ENCODE data around the gene ITGB1BP1. TPM values are rescaled to one million over a fixed set of nuclear protein-coding genes. Genes with fewer than 3 reads are reported as not detected.

Gene ITGB1BP1
- total and polyA plus RNA-seq, 2 of the 13 experiments (the other 11 are each of a cell fraction or from before 2014, with no cell fraction given): 106 to 108 TPM

- TF ChIP-seq ZNF609 (CRISPR knock-in tag; IDR thresholded peaks at IDR 0.05; ENCODE audit: borderline replicate concordance) (peak; percentile 69), GMEB1 (CRISPR knock-in tag; IDR thresholded peaks at IDR 0.05; ENCODE audit: borderline replicate concordance) (peak; percentile 90), ZBTB26 (CRISPR knock-in tag; IDR thresholded peaks at IDR 0.05; ENCODE audit: borderline replicate concordance) (no peak; the same call in none of the 2 replicates), ETV6 (CRISPR knock-in tag; conservative IDR thresholded peaks at IDR 0.05) (peak; percentile 0), ZNF274 (CRISPR knock-in tag; IDR thresholded peaks at IDR 0.05) (peak; percentile 90), AKNA (CRISPR knock-in tag; IDR thresholded peaks at IDR 0.05; ENCODE audit: borderline replicate concordance) (no peak), ZNF530 (CRISPR knock-in tag; IDR thresholded peaks at IDR 0.05; ENCODE audit: low read depth) (no peak), PHF5A (CRISPR knock-in tag; IDR thresholded peaks at IDR 0.05; ENCODE audit: low read depth, unreplicated experiment) (peak; percentile 78), NFATC3 (CRISPR knock-in tag; IDR thresholded peaks at IDR 0.05) (peak; percentile 94), JUNB (CRISPR knock-in tag; IDR thresholded peaks at IDR 0.05; ENCODE audit: borderline replicate concordance) (no peak; the same call in 1 of the 2 replicates), CEBPB (IDR thresholded peaks at IDR 0.05; ENCODE audit: borderline replicate concordance, low read depth, low read length) (no peak), ZBTB39 (CRISPR knock-in tag; IDR thresholded peaks at IDR 0.05) (no peak; the same call in 1 of the 2 replicates)
These were observed at the start of gene ITGB1BP1, which contains the start of gene CPSF3 (continued) for GRCh38 chr2:9423100-9423921.

All from HepG2 (cell line).